HG03097 (cell line): ENCODE measurements around the gene ACOT11.
"Not testable (repeated sequence)": the region's sequence is repeated elsewhere in the genome, so short reads cannot be mapped to it uniquely, and the experiment has no call there.

ENCODE experiments used
- ATAC-seq: cut with Tn5 transposase; IDR thresholded peaks from one replicate; pipeline ENCODE4 v1.9.1; 2021; ENCODE audit not compliant: unreplicated experiment, low FRiP score

The ACOT11 gene

GRCh38 chr1:54606990-54607325 lies 58.9 kb downstream of the ACOT11 start:
- ATAC-seq = no peak

GRCh38 chr1:54607821-54608565 lies 60.0 kb downstream of the ACOT11 start:
- no peak for ATAC-seq

GRCh38 chr1:54608566-54609230 lies 60.7 kb downstream of the ACOT11 start:
- no peak for ATAC-seq

GRCh38 chr1:54609301-54609921 lies 61.4 kb downstream of the ACOT11 start:
- no peak for ATAC-seq

GRCh38 chr1:54610048-54610447 lies 62.0 kb downstream of the ACOT11 start:
- ATAC-seq = no peak

GRCh38 chr1:54610601-54611580 lies 62.9 kb downstream of the ACOT11 start:
- ATAC-seq = no peak

- no peak for ATAC-seq
These were observed 63.6 kb downstream of the ACOT11 start for GRCh38 chr1:54611621-54612020.

- ATAC-seq = no peak
These were observed 66.0 kb downstream of the ACOT11 start for GRCh38 chr1:54614024-54614423.

GRCh38 chr1:54614563-54614962 lies 66.5 kb downstream of the ACOT11 start:
- ATAC-seq = no peak

- no peak for ATAC-seq
These were observed 67.7 kb downstream of the ACOT11 start for GRCh38 chr1:54615531-54616279.

GRCh38 chr1:54619749-54620148 lies 71.7 kb downstream of the ACOT11 start:
- ATAC-seq = no peak

GRCh38 chr1:54623216-54624007 lies 75.4 kb downstream of the ACOT11 start, which contains the start of gene FAM151A:
Gene FAM151A, minus strand, starts transcription at chr1:54623525. Its CDS starts 130 bp downstream, at chr1:54623395.
- ATAC-seq = no peak

- no peak for ATAC-seq
These were observed 76.7 kb downstream of the ACOT11 start for GRCh38 chr1:54624466-54625464.

GRCh38 chr1:54627196-54627595 lies 79.2 kb downstream of the ACOT11 start:
- ATAC-seq = no peak

GRCh38 chr1:54635804-54636203 lies 87.8 kb downstream of the ACOT11 start:
- ATAC-seq = not testable (repeated sequence)

GRCh38 chr1:54636461-54637446 lies 88.7 kb downstream of the ACOT11 start:
- ATAC-seq = not testable (repeated sequence)

GRCh38 chr1:54640361-54640760 lies 92.3 kb downstream of the ACOT11 start:
- ATAC-seq = no peak
